GM12878 (cell line): ENCODE results near the gene VTCN1. TPM values are rescaled to one million over a fixed set of nuclear protein-coding genes. Genes with fewer than 3 reads are reported as not detected.

Experiments
- ATAC-seq: fragments of 200-7000 bp; cut with Tn5 transposase; 3 replicates; pipeline ENCODE4 v1.9.1; 2020; ENCODE audit warnings: mild to moderate bottlenecking, moderate library complexity
- BruUV-seq: library from RNA; stranded (reverse); fragments of 400-500 nt; replicated peaks from 2 replicates; lab custom pipeline; 2021; lab: Mats Ljungman, UMichigan
- CTCF ChIA-PET: fragments of 300-600 bp; sonication (Branson Sonifier 250); formaldehyde crosslinking; extraction: SDS; loops from one replicate; lab custom pipeline; 2021; ENCODE audit warnings: inconsistent platforms; lab: Yijun Ruan, JAX
- POLR2A ChIA-PET: fragments of 350-600 bp; formaldehyde crosslinking; extraction: SDS; loops from one replicate; lab custom pipeline; 2021; ENCODE audit warnings: inconsistent platforms; lab: Charles Lee
- RAD21 ChIA-PET: fragments of 300-600 bp; sonication (Branson Sonifier 250); formaldehyde crosslinking; loops from one replicate; lab custom pipeline; 2023; ENCODE audit warnings: antibody characterized with exemption; ENCODE audit not compliant: unreplicated experiment; lab: Charles Lee
- SMC1A ChIA-PET: fragments of 300-600 bp; sonication (Branson Sonifier 250); formaldehyde crosslinking; loops from one replicate; lab custom pipeline; 2023; ENCODE audit not compliant: unreplicated experiment, uncharacterized antibody; lab: Charles Lee
- DNase-seq: peaks from one replicate; pipeline ENCODE4 v3.0.0-alpha.2; 2011; ENCODE audit warnings: low read depth, low spot score
- FAIRE-seq: peaks from 3 replicates; lab custom pipeline; 2011; peaks lifted over from hg19 to GRCh38; lab: Jason Lieb, UNC
- H2AFZ ChIP-seq: 2 replicates; pipeline ENCODE4 v1.6.0; 2011; ENCODE audit warnings: low read depth, low read length, control low read depth; ENCODE audit not compliant: control insufficient read depth
- H3K27ac ChIP-seq: 2 replicates; pipeline ENCODE4 v1.5.1; 2011; ENCODE audit warnings: control low read depth; ENCODE audit not compliant: control insufficient read depth, insufficient read depth
- H3K27me3 ChIP-seq, 2 experiments: replicated peaks in 1 of 2; 2 replicates each; pipeline versions ENCODE4 v1.6.0 to v1.6.1; 2011; ENCODE audit warnings: low read length in 1 of 2; ENCODE audit not compliant: control insufficient read depth in 2 of 2, insufficient read depth in 2 of 2
- H3K36me3 ChIP-seq, 2 experiments: 2 replicates each; pipeline ENCODE4 v1.5.1; 2011; ENCODE audit warnings: low read length in 1 of 2; ENCODE audit not compliant: control insufficient read depth in 2 of 2, insufficient read depth in 2 of 2
- H3K4me1 ChIP-seq: 2 replicates; pipeline ENCODE4 v1.6.1; 2011; ENCODE audit warnings: mild to moderate bottlenecking, low read length, moderate library complexity, mixed read lengths; ENCODE audit not compliant: control insufficient read depth, insufficient read depth
- H3K4me2 ChIP-seq: 2 replicates; pipeline ENCODE4 v1.6.0; 2011; ENCODE audit warnings: control low read depth; ENCODE audit not compliant: control insufficient read depth, insufficient read depth
- H3K4me3 ChIP-seq: fragments of 200-600 bp; sonication (generic); 2 replicates; pipeline ENCODE4 v1.5.1; 2016
- H3K79me2 ChIP-seq: 2 replicates; pipeline ENCODE4 v1.6.0; 2011; ENCODE audit warnings: low read length; ENCODE audit not compliant: control insufficient read depth, insufficient read depth
- H3K9ac ChIP-seq: 2 replicates; pipeline ENCODE4 v1.8.0; 2011; ENCODE audit warnings: low read length, control low read depth, mixed read lengths; ENCODE audit not compliant: control insufficient read depth, insufficient read depth
- H3K9me3 ChIP-seq: replicated peaks from 3 replicates; pipeline ENCODE4 v1.5.1; 2011; ENCODE audit warnings: mild to moderate bottlenecking, low read length; ENCODE audit not compliant: control insufficient read depth, insufficient read depth
- H4K20me1 ChIP-seq: 2 replicates; pipeline ENCODE4 v1.6.0; 2011; ENCODE audit not compliant: control insufficient read depth, insufficient read depth
- BHLHE40 ChIP-seq, 2 experiments: fragments of 450-650 bp in 1 of 2; IDR thresholded peaks; 2 replicates each; pipeline ENCODE4 v1.6.1; 2011 to 2017; ENCODE audit warnings: low read depth in 2 of 2, borderline replicate concordance in 1 of 2, improper control_type of control experiment in 1 of 2, low read length in 1 of 2, mild to moderate bottlenecking in 1 of 2
- CHD2 ChIP-seq: IDR thresholded peaks from 2 replicates; pipeline ENCODE4 v1.6.1; 2011; ENCODE audit warnings: low read depth, low read length, improper control_type of control experiment, borderline replicate concordance
- EGR1 ChIP-seq, 2 experiments: IDR thresholded peaks; 1 replicate in 1 of 2; 2 replicates in 1 of 2; pipeline ENCODE4 v1.6.1; 2011 to 2012; ENCODE audit warnings: low read depth in 2 of 2, low read length in 2 of 2, borderline replicate concordance in 1 of 2, mild to moderate bottlenecking in 1 of 2, moderate library complexity in 1 of 2
- GATAD2B ChIP-seq: fragments of 450-650 bp; conservative IDR thresholded peaks from 2 replicates; pipeline ENCODE4 v1.6.1; 2017; ENCODE audit warnings: low read depth, mild to moderate bottlenecking, moderate library complexity
- HDAC2 ChIP-seq: fragments of 200-600 bp; sonication (generic); IDR thresholded peaks from 2 replicates; pipeline ENCODE4 v1.6.1; 2017
- KAT2A ChIP-seq: conservative IDR thresholded peaks from 2 replicates; pipeline ENCODE4 v1.6.1; 2011; ENCODE audit warnings: low read depth, low read length; ENCODE audit not compliant: control insufficient read depth
- NR2C1 ChIP-seq: fragments of 450-650 bp; IDR thresholded peaks from 2 replicates; pipeline ENCODE4 v1.6.1; 2017; ENCODE audit warnings: antibody characterized with exemption, mild to moderate bottlenecking, moderate library complexity
- RAD21 ChIP-seq: IDR thresholded peaks from 2 replicates; pipeline ENCODE4 v1.6.1; 2011; ENCODE audit warnings: mild to moderate bottlenecking, low read depth, low read length, moderate library complexity; ENCODE audit not compliant: insufficient read depth
- RELA ChIP-seq: fragments of 450-650 bp; IDR thresholded peaks from 2 replicates; pipeline ENCODE4 v1.8.0; 2014; ENCODE audit warnings: borderline replicate concordance; ENCODE audit not compliant: partially characterized antibody
- SIN3A ChIP-seq: IDR thresholded peaks from 2 replicates; pipeline ENCODE4 v1.6.1; 2012; ENCODE audit warnings: low read depth, low read length, improper control_type of control experiment
- ZNF274 ChIP-seq: IDR thresholded peaks from one replicate; pipeline ENCODE4 v1.8.0; 2011; ENCODE audit not compliant: insufficient read length, insufficient read depth
- WGBS: methylation state at CpG from one replicate; pipeline ENCODE4 v1.1.6; 2016; ENCODE audit warnings: low lambda C conversion rate; ENCODE audit not compliant: insufficient replicate concordance, insufficient coverage; ENCODE audit errors: missing lambda C conversion rate; 5-methylcytosine and 5-hydroxymethylcytosine counted together
- in situ Hi-C: fragments of 300-500 bp; cut with MboI; formaldehyde crosslinking; loops from 9 replicates; pipeline ENCODE4 v1.14.3; 2018; ENCODE audit warnings: mixed read lengths
- intact Hi-C: fragments of 100-400 bp; cut with micrococcal nuclease; formaldehyde crosslinking; loops from one replicate; pipeline ENCODE4 v1.14.2; 2022; ENCODE audit not compliant: unreplicated experiment
- polyA plus RNA-seq, 11 experiments: library from polyadenylated mRNA; depleted of rRNA in 4 of 11; unstranded in 6 of 11; stranded (reverse) in 5 of 11; fragments of >200 nt; fragmentation: Nextera tagmentation in 4 of 11; fragmentation: Illumina TruSeq in 1 of 11; extraction: Ambion mirVana in 4 of 11; extraction: Trizol in 1 of 11; gene quantifications; 1 replicate in 1 of 11; 2 replicates in 10 of 11; pipeline versions ENCODE4 v1.2.1 to v1.2.3, GENCODE V29; 2011 to 2016; ENCODE audit warnings: inconsistent platforms in 2 of 11, missing spikeins in 2 of 11, low read depth in 1 of 11
- total RNA-seq, 4 experiments: library from RNA; depleted of rRNA in 3 of 4; stranded (reverse); fragments of >200 nt in 3 of 4; fragmentation: Illumina TruSeq in 1 of 4; extraction: Trizol in 1 of 4; gene quantifications; 2 replicates each; pipeline versions ENCODE4 v1.2.1 to v1.2.3, GENCODE V29; 2013 to 2021
- TF ChIP-seq, protein P1 (sequence below): IDR thresholded peaks from 2 replicates; pipeline ENCODE4 v1.6.1; 2012; ENCODE audit warnings: low read length, inconsistent platforms
- TF ChIP-seq, protein P2 (sequence below): IDR thresholded peaks from 2 replicates; pipeline ENCODE4 v1.6.1; 2011; ENCODE audit warnings: mild to moderate bottlenecking, low read depth, low read length, moderate library complexity; ENCODE audit not compliant: insufficient replicate concordance
- TF ChIP-seq, protein P3 (sequence below): fragments of 450-650 bp; IDR thresholded peaks from 2 replicates; pipeline ENCODE4 v1.6.1; 2017; ENCODE audit warnings: low read depth, mild to moderate bottlenecking, moderate library complexity
- TF ChIP-seq, protein P4 (sequence below): fragments of 450-650 bp; IDR thresholded peaks from 2 replicates; pipeline ENCODE4 v1.6.1; 2017; ENCODE audit warnings: antibody characterized with exemption, mild to moderate bottlenecking, moderate library complexity

The VTCN1 gene
- total and polyA plus RNA-seq, 10 of the 15 experiments (the other 5 are each of a cell fraction or from before 2014, with no cell fraction given) = not detected

DNA sequence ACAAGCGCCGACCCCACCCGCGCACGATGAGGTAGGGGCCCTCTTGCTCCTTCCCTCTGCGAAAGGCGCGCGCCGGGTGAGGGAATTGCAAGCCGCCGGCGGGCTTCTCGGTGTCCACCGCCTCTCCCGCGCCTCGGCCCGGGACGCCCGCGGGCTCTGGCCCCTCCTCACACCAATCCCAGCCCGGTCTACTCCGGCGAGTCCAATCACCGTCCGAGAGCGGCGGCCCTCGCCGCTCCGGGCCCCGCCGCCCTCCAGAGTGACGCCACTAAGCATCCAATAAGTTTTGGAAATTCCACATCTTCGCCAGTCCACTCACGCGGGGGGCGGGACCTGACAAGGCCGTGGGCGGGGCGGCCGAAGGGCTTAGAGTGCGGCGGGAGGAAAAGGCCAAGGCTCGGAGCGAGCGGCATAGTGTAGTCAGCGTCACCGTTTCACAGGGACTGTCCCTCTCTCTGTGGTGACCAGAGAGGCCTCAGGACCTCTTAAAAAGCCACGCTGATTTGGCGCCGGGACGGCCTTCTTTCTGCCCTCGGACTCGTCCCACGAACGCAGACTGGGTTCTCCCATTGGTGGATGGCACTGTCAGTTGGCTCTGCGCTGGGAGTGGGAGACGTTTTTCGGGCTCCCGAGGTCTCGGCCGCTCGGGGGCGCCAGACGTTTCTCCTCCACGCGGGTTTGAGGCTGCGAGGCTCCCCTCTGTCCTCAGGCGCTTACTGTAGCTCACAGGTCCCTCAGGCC lies 89.0 kb downstream of the VTCN1 start, which contains the start of gene TRIM45:
Gene TRIM45, minus strand, starts transcription at position 161 of the 741 bp plus-strand sequence. CDS start 548 bp downstream, outside the sequence.
- peak; percentile 95 for ATAC-seq
- TF ChIP-seq, protein P1, sequence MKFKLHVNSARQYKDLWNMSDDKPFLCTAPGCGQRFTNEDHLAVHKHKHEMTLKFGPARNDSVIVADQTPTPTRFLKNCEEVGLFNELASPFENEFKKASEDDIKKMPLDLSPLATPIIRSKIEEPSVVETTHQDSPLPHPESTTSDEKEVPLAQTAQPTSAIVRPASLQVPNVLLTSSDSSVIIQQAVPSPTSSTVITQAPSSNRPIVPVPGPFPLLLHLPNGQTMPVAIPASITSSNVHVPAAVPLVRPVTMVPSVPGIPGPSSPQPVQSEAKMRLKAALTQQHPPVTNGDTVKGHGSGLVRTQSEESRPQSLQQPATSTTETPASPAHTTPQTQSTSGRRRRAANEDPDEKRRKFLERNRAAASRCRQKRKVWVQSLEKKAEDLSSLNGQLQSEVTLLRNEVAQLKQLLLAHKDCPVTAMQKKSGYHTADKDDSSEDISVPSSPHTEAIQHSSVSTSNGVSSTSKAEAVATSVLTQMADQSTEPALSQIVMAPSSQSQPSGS = no peak
- TF ChIP-seq GATAD2B (peak; percentile 57; the same call in 1 of the 2 replicates), KAT2A (no peak), CHD2 (0 out of 2 replicates have a peak, but pooled peaks have one; percentile 48), HDAC2 (no peak), SIN3A (no peak), EGR1 (IDR thresholded peaks at IDR 0.05; ENCODE audit: borderline replicate concordance in 1 of 2, low read depth in 2 of 2, low read length in 2 of 2) (no peak; a peak in 1 of 3 replicates), BHLHE40 (IDR thresholded peaks at IDR 0.05; ENCODE audit: borderline replicate concordance in 1 of 2, low read depth in 2 of 2, low read length in 1 of 2) (peak in 1 of 2 experiments; percentile 34; a peak in 2 of 4 replicates), RAD21 (peak; percentile 23; the same call in 1 of the 2 replicates), NR2C1 (no peak), RELA (no peak), ZNF274 (no peak)
- TF ChIP-seq, protein P2, sequence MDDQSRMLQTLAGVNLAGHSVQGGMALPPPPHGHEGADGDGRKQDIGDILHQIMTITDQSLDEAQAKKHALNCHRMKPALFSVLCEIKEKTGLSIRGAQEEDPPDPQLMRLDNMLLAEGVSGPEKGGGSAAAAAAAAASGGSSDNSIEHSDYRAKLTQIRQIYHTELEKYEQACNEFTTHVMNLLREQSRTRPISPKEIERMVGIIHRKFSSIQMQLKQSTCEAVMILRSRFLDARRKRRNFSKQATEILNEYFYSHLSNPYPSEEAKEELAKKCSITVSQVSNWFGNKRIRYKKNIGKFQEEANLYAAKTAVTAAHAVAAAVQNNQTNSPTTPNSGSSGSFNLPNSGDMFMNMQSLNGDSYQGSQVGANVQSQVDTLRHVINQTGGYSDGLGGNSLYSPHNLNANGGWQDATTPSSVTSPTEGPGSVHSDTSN = peak; percentile 95
- TF ChIP-seq, protein P3, sequence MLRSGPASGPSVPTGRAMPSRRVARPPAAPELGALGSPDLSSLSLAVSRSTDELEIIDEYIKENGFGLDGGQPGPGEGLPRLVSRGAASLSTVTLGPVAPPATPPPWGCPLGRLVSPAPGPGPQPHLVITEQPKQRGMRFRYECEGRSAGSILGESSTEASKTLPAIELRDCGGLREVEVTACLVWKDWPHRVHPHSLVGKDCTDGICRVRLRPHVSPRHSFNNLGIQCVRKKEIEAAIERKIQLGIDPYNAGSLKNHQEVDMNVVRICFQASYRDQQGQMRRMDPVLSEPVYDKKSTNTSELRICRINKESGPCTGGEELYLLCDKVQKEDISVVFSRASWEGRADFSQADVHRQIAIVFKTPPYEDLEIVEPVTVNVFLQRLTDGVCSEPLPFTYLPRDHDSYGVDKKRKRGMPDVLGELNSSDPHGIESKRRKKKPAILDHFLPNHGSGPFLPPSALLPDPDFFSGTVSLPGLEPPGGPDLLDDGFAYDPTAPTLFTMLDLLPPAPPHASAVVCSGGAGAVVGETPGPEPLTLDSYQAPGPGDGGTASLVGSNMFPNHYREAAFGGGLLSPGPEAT = no peak
- TF ChIP-seq, protein P4, sequence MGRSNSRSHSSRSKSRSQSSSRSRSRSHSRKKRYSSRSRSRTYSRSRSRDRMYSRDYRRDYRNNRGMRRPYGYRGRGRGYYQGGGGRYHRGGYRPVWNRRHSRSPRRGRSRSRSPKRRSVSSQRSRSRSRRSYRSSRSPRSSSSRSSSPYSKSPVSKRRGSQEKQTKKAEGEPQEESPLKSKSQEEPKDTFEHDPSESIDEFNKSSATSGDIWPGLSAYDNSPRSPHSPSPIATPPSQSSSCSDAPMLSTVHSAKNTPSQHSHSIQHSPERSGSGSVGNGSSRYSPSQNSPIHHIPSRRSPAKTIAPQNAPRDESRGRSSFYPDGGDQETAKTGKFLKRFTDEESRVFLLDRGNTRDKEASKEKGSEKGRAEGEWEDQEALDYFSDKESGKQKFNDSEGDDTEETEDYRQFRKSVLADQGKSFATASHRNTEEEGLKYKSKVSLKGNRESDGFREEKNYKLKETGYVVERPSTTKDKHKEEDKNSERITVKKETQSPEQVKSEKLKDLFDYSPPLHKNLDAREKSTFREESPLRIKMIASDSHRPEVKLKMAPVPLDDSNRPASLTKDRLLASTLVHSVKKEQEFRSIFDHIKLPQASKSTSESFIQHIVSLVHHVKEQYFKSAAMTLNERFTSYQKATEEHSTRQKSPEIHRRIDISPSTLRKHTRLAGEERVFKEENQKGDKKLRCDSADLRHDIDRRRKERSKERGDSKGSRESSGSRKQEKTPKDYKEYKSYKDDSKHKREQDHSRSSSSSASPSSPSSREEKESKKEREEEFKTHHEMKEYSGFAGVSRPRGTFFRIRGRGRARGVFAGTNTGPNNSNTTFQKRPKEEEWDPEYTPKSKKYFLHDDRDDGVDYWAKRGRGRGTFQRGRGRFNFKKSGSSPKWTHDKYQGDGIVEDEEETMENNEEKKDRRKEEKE = no peak

More for the DNA sequence above, 89.0 kb downstream of the VTCN1 start, which contains the start of gene TRIM45:
- DNase-seq (peak; percentile 68), FAIRE-seq (peak; percentile 97)
- H2AFZ ChIP-seq = peak within 1 kb of the TSS; percentile 78
- in situ Hi-C loops = no loop called here
- peak within 1 kb of the TSS; percentile 81 for H3K4me3 ChIP-seq
- peaks cover 0 to 3% of the 10 kb centered on the region in 2 experiments; a peak in 2 of 4 replicates for H3K27me3 ChIP-seq
- whole genome bisulfite sequencing = under 1% methylated on average over 57 of the region's 71 CpGs
- ChIA-PET POLR2A (interaction anchor here (0.5 kb wide), 1 partner anchor 322 kb away, joined by 4 read pairs; no protein-coding TSS in a partner anchor), SMC1A (interaction anchor here (1.2 kb wide), 1 partner anchor 50 kb away, joined by 3 read pairs; no protein-coding TSS in a partner anchor), CTCF (interaction anchor here (0.6 to 1.7 kb wide), 9 partner anchors 8 to 413 kb away, joined by 3 to 11 read pairs (median 3); no protein-coding TSS in a partner anchor), RAD21 (no interaction called here)
- no peaks in the 10 kb centered on the region for H3K9me3 ChIP-seq
- intact Hi-C loops = no loop called here
- peak within 1 kb of the TSS; percentile 88 for H3K4me2 ChIP-seq
- no peaks in the 10 kb centered on the region for H4K20me1 ChIP-seq
- H3K36me3 ChIP-seq = no peaks in the 10 kb centered on the region
- H3K27ac ChIP-seq = no peak within 1 kb of the TSS
- no peaks in the 10 kb centered on the region for H3K4me1 ChIP-seq
- H3K79me2 ChIP-seq = no peaks in the 10 kb centered on the region
- BruUV-seq = no TSS peak
- peak within 1 kb of the TSS; percentile 58; the same call in 1 of the 2 replicates for H3K9ac ChIP-seq
